Brain pericyte (primary cell): ENCODE results near the gene MAP3K12.
"Not testable (repeated sequence)": the region's sequence is repeated elsewhere in the genome, so short reads cannot be mapped to it uniquely, and the experiment has no call there.

Experiments used
- DNase-seq: peaks from one replicate; pipeline ENCODE4 v3.0.0-alpha.2; 2012; ENCODE audit warnings: low read depth, low spot score

The MAP3K12 gene, protein sequence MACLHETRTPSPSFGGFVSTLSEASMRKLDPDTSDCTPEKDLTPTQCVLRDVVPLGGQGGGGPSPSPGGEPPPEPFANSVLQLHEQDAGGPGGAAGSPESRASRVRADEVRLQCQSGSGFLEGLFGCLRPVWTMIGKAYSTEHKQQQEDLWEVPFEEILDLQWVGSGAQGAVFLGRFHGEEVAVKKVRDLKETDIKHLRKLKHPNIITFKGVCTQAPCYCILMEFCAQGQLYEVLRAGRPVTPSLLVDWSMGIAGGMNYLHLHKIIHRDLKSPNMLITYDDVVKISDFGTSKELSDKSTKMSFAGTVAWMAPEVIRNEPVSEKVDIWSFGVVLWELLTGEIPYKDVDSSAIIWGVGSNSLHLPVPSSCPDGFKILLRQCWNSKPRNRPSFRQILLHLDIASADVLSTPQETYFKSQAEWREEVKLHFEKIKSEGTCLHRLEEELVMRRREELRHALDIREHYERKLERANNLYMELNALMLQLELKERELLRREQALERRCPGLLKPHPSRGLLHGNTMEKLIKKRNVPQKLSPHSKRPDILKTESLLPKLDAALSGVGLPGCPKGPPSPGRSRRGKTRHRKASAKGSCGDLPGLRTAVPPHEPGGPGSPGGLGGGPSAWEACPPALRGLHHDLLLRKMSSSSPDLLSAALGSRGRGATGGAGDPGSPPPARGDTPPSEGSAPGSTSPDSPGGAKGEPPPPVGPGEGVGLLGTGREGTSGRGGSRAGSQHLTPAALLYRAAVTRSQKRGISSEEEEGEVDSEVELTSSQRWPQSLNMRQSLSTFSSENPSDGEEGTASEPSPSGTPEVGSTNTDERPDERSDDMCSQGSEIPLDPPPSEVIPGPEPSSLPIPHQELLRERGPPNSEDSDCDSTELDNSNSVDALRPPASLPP

DNA sequence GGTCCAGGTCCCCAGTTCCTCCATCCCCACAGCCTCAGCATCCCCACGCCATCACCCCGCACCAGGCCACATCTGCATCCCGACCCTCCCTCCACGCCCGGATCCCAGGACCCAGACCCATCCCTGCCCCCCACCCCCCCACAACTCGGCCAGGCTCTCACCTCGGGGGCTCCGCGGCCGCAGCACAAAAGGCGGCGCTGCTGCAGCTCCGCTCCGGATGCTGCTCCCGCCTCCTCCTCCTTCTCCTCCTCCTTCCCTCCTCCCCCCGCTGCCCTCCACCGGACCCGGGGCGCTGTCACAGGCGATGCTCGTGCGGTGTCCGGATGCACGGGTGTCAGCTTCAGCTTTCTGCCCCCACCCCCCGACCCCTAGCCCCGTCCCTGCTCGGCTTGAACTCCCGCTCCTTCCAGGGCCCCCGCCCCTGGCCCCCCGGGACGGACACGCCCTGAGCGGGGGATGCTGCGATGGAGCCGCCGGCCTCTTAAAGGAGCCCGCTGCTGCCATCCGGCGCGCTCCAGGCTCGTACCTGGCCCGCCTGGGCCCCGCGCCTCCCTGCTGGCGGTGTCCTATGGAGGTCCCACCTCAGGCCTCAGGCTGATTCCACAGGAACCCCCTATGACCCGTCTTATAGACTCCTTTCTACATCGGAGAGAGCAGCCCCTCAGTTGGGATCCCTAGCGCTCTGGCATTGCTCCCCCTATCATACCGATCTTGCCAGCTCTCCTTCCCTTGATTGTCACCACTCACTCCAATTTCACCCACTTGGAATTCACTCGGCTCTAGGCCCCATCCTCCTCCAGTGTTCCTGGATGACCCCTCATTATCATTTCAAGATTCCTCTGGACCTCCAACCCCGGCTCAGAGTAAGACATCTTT, at the start of gene MAP3K12:
MAP3K12 (minus strand) TSS at position 193 of the 876 bp plus-strand sequence. CDS start 12,067 bp downstream, outside the sequence.
- no peak for DNase-seq

DNA sequence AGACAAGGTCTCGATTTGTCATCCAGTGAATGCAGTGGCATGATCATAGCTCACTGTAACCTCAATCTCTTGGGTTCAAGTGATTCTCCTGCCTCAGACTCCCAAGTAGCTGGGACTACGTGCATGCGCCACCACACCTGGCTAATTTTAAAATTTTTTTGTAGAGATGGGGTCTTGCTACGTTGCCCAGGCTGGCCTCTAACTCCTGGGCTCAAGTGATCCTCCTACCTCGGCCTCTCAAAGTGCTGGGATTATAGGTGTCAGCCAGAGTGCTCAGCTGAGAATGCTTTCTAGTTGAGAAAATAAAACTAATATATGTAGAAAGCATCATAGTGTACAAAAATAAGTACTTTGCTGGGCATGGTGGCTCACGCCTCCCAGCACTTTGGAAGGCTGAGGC, 49.1 kb upstream of the MAP3K12 start:
- DNase-seq, result not testable (repeated sequence)

DNA sequence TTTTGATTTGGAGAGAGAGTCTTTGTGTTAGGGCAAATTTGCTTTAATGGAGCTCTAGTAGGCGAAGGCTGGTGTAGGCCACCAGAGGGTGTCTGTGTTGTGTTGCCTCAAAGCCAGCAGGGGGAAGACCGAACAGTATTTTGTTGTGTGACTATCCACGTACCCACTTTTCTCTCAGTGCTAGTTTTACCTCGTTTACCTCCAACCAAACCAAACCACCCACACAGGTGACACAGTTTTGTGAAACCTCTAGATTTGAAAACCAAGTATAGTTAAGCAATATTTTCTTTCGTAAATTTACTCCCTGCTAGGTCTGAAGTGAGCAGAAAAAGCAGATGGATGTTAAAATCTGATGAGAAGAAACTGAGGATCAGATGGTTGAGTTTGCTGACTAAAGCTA, 44.3 kb upstream of the MAP3K12 start:
- DNase-seq, result no peak

DNA sequence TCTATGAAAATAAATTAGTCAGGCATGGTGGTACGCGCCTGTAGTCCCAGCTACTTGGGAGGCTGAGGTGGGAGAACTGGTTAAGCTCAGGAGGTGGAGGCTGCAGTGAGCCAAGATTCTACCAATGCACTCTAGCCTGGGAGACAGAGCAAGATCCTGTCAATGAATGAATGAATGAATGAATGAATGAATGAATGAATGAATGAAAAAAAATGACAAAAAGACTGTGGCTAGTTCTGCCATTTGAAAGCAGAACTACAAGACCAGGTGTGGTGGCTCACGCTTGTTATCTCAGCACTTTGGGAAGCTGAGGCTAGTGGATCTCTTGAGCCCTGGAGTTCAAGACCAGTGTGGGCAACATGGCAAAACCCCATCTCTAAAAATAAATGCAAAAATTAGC, 40.3 kb upstream of the MAP3K12 start:
- DNase-seq, result no peak

DNA sequence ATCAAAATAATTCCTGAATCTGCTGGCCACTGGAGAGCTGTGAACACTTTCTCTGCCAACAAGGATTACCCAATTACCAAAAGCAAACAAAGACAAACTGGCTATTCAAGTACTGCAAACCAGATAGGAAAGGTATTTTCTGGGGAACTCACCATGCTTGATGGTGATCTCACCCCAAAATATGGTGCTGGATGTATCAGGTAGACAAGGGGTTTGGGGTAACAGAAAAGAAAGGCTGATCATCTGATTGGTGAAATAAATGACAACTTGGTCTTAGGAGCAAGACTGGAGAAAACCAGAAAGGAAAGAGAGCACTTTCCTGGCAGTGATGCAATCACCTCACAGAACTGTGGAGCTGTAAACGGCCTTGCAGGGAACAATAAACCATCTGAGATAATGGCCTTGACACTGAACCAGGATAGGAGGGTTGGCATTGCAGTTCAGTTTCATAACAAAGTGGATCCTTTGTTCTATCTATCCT, 39.0 kb upstream of the MAP3K12 start:
- no peak for DNase-seq

DNA sequence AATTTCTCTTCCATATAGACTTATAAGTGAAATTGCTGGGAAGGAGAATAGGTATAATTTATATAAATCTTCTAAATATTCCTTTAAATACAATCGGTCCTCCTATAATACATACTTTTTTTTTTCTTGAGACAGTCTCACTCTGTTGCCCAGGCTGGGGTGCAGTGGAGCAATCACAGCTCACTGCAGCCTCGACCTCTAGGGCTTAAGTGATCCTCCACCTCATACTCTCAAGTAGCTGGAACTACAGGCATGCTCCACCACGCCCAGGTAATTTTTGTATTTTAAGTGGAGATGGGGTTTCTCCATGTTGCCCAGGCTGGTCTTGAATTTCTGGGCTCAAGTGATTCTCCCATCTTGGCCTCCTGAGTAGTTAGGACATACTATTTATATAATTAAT, 37.7 kb upstream of the MAP3K12 start:
- DNase-seq, result no peak

DNA sequence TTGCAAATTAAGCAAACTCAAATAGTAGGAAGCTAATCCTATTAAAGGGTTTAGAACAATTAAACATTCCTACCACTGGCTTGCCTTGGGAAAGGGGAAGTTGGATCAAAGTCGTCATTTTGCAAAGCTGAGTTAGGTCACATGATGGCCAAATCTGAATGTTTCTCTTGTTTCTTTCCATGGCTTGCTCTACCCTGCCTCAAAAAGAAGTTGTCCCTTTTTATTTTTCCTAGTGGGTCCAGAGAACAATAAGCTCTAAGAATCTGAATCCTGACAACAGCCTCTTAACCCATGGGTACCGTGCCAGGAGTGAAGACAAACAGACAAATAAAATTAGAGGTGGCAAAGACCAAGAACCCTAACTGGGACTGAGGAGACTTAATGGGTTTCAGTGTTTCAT, 34.2 kb upstream of the MAP3K12 start:
- no peak for DNase-seq

DNA sequence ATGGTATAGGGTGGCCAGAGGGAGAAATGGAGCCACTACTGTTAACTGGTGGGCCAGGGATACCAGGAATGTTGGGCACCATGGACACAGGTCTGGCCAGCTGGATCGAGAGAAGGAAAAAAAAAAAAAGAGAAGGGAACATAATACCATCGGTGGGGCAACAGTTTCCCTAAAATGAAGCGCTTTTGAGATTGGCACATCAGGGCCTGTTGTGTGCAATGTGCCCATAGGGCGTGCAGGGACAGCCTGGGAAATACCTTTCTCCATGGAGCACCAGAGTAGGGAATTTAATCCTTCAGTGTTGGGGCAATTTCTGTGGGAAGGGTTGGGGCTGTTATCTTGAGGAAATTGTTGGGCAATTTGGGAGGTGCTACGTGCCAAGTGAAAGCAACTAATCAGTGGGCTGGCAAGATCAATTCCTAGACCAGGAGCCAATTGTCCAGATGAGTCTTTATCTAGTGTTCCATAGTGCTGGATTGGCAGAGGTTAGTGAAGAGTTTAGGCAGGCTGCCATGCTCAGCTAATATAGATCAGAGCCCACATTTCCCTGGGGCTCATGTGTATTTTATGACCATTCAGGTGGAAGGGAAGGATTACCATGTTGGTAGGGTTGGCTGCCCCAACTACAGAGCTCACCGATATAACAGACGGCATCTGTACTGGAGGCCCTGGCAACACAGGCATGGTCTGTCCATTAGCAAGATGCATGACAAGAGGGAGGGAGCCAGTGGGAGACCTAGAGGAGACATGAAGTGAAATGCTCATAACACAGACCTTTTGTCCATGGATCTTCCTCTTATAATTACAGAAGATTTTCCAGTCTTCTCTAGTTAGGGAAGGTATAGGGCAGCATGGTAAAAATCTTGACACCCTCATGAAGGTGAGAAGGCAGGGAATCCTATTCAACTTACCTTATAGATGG, 33.5 kb upstream of the MAP3K12 start:
- DNase-seq, result no peak

DNA sequence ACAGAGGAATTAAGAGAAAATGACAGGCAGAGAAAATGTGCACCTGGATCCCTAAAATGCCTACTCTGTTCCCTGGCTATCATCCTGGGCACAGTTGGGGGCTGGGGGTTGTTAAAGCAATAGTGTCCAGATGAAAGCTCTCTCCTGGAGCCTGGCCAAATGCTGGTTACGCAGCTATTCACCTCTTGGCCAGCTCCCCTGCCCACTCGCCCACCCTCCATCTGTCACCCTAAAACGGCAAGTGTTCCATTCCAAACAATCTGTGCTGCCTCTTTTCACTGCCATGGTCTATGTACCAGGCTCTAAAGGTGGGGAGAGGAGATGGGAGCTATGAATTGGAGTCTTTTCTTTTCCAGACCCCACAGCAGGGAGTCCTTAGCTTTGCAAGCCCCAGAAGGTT, 32.8 kb upstream of the MAP3K12 start:
- no peak for DNase-seq

DNA sequence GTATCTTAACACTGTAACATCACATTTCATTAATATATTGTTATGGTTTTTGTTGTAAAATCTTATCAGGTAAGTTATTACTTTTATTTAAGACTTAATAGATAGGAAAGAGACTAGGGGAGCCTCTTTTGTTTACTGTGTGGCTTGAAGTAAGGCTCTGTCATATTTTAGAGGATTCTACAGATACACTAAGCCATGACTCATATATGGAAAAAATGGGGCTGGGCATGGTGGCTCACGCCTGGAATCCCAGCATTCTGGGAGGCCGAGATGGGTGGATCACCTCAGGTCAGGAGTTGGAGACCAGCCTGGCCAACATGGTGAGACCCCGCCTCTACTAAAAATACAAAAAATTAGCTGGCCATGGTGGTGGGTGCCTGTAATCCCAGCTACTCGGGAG, 31.7 kb upstream of the MAP3K12 start:
- DNase-seq, result no peak

DNA sequence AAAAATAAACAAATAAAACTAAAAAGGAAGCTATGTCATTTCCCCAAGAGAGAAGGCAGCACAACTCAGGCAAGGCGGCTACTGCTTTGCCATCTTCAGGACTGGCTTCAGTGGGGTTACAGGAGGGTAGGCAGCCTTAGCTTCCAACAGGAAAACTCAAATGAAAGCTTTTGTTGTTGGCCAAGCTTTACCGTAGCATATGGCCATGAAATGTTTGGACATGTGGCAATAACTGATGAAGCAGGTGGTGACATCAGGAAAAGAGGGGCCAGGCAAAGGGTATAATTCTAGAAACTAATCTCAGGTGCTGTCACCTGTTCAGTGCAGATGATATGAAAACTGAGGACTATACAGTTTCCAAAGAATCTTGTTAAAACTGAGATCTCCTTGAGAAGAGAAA, 30.8 kb upstream of the MAP3K12 start:
- no peak for DNase-seq

DNA sequence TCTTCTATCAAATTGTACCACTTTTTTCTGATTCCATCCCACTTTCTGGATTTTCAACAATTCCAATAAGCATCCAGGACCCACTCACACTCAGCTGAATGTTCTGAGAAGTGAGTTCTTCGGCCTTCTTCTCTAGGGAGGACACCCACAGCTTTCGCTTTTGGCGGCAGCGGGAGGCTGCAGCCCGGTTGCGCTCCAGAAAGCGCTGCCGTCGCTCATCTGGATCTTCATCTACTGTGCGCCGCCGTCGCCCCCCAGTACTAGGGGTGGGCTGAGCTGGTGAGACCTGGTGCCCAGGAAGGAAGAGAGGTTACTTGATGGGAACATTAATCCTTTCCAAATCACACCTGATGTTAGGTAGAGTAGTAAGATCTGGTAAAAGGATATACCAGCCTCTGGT, 25.2 kb upstream of the MAP3K12 start:
- DNase-seq, result no peak

DNA sequence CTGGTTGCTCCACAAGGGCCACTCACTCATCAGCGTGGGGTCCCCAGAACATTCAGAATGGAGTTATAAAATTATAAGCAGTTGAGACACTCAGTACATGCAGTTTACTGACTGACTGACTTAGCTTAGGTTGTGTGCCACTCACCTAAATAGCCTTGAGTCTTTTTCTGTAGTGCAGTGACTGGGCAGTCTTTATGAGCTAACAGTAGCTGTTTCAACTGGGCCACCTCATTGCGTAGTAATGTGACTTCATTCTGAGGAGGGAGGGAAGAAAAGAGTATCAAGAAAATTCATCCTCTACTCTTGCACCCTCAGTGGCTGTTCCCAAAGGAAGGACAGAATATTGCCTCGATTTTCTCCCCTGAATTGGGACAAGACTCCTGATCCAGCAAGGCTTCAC, 23.9 kb upstream of the MAP3K12 start:
- DNase-seq, result no peak

DNA sequence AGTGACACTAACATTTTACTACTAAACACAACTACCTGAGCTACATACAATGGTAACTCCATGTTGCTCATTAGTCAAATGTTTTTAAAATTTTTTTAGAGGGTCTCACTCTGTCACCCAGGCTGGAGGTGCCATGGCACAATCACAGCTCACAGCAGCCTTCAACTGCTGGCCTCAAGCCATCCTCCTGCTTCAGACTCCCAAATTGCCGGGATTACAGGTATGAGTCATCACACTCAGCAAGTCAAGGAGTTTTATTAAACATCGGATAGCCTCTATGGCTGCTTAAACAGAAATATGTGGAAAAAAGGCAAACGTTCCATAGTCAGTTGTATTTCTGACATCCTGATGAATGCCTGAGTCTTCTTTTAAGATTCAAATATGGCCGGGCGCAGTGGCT, 19.1 kb upstream of the MAP3K12 start:
- no peak for DNase-seq

DNA sequence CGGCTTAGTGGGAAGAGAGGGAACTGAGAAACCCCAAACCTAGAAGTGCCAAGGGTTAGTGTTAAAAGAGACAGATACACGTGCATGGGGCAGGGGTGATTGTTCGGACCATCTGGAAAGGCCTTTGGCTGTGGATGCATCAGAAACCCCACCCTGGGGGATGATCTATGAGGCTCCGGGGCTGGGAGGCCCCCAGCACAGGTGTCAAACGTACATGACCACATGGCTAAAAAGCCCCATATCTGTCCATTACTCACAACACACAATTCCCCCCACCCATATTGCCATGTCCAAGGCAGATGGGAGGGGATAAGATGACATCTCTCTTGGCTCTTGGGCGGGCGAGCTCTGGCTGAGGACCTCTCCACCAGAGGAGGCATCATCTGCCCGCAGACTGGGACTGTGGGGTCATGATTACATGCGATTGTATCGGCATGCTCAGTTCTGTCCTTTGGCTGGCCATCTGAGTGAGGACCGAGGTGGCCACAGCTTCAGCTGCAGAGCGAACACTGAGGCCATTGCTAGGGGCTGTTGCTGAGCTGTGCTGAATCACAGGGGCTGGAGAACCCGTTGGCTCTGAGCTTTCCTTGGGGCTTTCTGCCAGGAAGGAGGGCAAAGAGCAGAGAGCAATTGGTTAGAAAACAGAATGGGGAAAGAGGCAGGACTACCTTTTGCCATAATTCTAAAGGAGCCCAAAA, 17.6 kb upstream of the MAP3K12 start:
- no peak for DNase-seq

DNA sequence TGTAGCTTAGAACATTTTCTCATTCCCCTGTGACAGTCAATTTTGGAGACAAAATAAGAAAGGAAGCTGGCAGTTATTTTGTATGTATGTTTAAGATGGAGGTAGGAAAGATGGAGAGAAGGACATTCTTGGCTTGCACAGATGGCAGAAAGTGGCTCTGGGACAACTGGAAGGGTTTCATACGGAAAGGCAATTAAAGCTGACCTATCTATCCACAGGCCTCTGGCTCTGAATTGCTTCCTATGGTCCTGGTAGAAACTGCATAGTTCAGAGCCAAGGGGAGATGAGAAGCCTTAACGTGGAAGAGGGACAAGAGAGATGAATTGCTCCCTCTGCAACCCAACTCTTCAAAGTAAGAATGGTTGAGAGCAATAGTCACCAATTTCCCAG, 16.0 kb upstream of the MAP3K12 start:
- DNase-seq, result no peak

DNA sequence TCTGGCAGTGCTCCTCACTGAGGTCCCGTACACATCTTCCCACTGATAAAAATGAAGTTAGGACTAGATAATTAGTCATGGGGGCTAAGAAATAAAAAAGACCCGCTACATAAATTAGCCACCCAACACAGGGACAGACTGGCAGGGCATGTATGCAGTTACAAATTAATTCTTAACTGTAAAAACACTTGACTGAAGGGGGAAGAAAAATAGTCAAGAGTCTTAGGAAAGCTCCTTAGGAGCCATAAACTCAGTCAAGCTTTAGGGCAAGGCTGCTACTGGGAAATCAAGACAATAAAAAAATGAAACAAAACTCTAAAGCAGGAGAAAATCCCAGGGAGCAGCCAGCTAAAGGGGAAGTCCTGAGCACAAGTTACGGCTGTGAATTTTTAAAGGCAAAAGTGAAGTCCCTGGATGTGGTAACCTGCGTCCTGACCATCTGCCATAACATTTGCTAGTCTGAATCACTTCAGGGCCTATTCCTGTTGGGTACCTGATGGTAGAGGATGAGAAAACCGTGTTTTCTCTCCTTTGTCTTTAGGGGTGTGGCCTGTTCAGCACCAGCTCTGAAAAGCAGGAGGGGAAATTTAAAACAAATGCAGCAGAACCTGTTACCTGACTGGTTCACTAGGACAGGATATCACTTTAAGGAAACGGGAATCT, 15.5 kb upstream of the MAP3K12 start:
- DNase-seq, result no peak

DNA sequence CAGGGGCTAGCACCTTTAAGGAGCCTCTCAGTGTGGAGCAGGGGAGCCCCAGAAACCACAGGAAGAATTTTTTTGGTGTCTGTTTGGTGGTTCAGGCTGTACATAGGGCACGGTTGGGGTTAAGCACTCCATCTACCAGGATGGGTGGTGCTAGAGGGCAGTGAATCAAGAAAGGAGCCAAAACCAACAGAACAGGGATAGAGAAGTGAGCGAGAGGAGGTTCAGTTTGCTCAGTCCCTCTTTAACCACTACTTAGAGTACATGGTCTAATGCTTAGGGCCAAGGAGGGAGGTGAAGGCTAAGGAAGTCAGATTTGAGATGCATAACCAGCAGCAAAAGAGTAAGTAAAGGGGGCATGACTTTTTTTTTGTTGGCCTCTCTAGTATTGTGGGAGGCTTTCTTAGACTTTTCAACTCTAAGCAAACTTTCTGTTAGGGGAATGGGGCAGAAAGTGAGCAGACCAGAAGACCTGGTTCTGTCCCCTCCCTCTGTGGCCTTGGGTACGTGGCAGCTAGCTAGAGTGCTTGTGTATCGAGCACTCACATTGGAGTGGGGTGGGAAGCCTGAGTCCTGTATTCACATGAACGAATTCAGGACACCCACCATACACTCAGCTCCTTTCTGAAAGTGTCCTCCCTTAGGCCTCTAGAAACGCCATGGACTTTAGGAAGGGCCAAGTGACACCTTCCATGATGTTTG, 14.6 kb upstream of the MAP3K12 start:
- DNase-seq, result no peak
